Mesendoderm (in vitro differentiated cells): ENCODE results near the gene DALRD3. TPM values are rescaled to one million over a fixed set of nuclear protein-coding genes. Genes with fewer than 3 reads are reported as not detected.

Experiments
- DNase-seq: peaks from one replicate; pipeline ENCODE4 v3.0.0; 2013
- H2AK5ac ChIP-seq: 2 replicates; pipeline ENCODE4 v1.6.1; 2013; ENCODE audit warnings: low read length, inconsistent platforms
- H2BK120ac ChIP-seq: 2 replicates; pipeline ENCODE4 v1.6.1; 2013; ENCODE audit warnings: low read depth, mild to moderate bottlenecking, low read length, moderate library complexity, mixed read lengths
- H2BK15ac ChIP-seq: replicated peaks from 2 replicates; pipeline ENCODE4 v1.6.1; 2013; ENCODE audit warnings: low read depth, mild to moderate bottlenecking, moderate library complexity
- H2BK5ac ChIP-seq: 2 replicates; pipeline ENCODE4 v1.6.1; 2013; ENCODE audit warnings: low read length, inconsistent platforms
- H3K18ac ChIP-seq: 2 replicates; pipeline ENCODE4 v1.6.1; 2013; ENCODE audit warnings: mild to moderate bottlenecking, low read length, mixed read lengths
- H3K23ac ChIP-seq: one replicate; pipeline ENCODE4 v1.6.1; 2013; ENCODE audit warnings: low read length
- H3K27ac ChIP-seq: 2 replicates; pipeline ENCODE4 v1.5.1; 2013; ENCODE audit warnings: low read depth, mild to moderate bottlenecking, inconsistent platforms, low read length, moderate library complexity
- H3K27me3 ChIP-seq: 2 replicates; pipeline ENCODE4 v1.6.1; 2013; ENCODE audit warnings: low read length, control low read depth, mild to moderate bottlenecking, inconsistent platforms; ENCODE audit not compliant: insufficient read depth, poor library complexity
- H3K36me3 ChIP-seq: 2 replicates; pipeline ENCODE4 v1.6.1; 2013; ENCODE audit warnings: low read length, inconsistent platforms; ENCODE audit not compliant: control insufficient read depth, insufficient read depth
- H3K4ac ChIP-seq: one replicate; pipeline ENCODE4 v1.6.1; 2013; ENCODE audit warnings: low read depth, mild to moderate bottlenecking, low read length, moderate library complexity
- H3K4me1 ChIP-seq: 2 replicates; pipeline ENCODE4 v1.6.1; 2013; ENCODE audit warnings: low read depth, low read length, inconsistent platforms; ENCODE audit not compliant: control insufficient read depth
- H3K4me2 ChIP-seq: 2 replicates; pipeline ENCODE4 v1.6.1; 2013; ENCODE audit warnings: low read length
- H3K4me3 ChIP-seq: 2 replicates; pipeline ENCODE4 v1.5.1; 2013; ENCODE audit warnings: mild to moderate bottlenecking, low read length
- H3K56ac ChIP-seq: one replicate; pipeline ENCODE4 v1.6.1; 2013; ENCODE audit warnings: low read length
- H3K79me1 ChIP-seq: 2 replicates; pipeline ENCODE4 v1.6.1; 2013; ENCODE audit warnings: low read length, inconsistent platforms
- H3K79me2 ChIP-seq: 2 replicates; pipeline ENCODE4 v1.6.1; 2013; ENCODE audit warnings: mild to moderate bottlenecking, low read length; ENCODE audit not compliant: control insufficient read depth, insufficient read depth
- H3K9ac ChIP-seq: 2 replicates; pipeline ENCODE4 v1.6.1; 2013; ENCODE audit warnings: low read length, inconsistent platforms
- H4K5ac ChIP-seq: one replicate; pipeline ENCODE4 v1.6.1; 2013; ENCODE audit warnings: low read length
- H4K8ac ChIP-seq: one replicate; pipeline ENCODE4 v1.6.1; 2013; ENCODE audit warnings: low read depth, mild to moderate bottlenecking, control low read depth, low read length, moderate library complexity
- WGBS: extraction: QIAGEN DNeasy Blood & Tissue Kit; methylation state at CpG from one replicate; pipeline ENCODE4 v1.1.7; 2013; ENCODE audit warnings: low lambda C conversion rate, missing lambda C conversion rate; ENCODE audit not compliant: insufficient coverage; ENCODE audit errors: extremely low coverage; 5-methylcytosine and 5-hydroxymethylcytosine counted together
- polyA plus RNA-seq, 2 experiments: library from polyadenylated mRNA; stranded (reverse); fragments of 200-250 nt; gene quantifications; one replicate each; pipeline ENCODE4 v1.2.3, GENCODE V29; 2013

The DALRD3 gene
- polyA plus RNA-seq (2013, experiment 1 of 2), result 24.5 TPM
- polyA plus RNA-seq (2013, experiment 2 of 2), result 25.7 TPM

GRCh38 chr3:49017971-49018706 is at the start of gene DALRD3:
DALRD3 (minus strand) TSS chr3:49018580; CDS start chr3:49018564, 16 bp downstream.
- WGBS, result no CpG with 5 or more reads among the region's 85 CpGs
- DNase-seq, result peak; percentile 75

GRCh38 chr3:49058011-49058410 is 39.6 kb upstream of the DALRD3 start:
- H3K27me3 ChIP-seq, result no peaks in the 10 kb centered on the region
- H4K8ac ChIP-seq, result no peak overlapping the region
- no peak overlapping the region for H3K4me2 ChIP-seq
- H3K36me3 ChIP-seq, result peaks cover 17% of the 10 kb centered on the region
- no peak overlapping the region for H2BK15ac ChIP-seq
- no peak overlapping the region for H3K56ac ChIP-seq
- peaks cover 3% of the 10 kb centered on the region for H3K79me1 ChIP-seq
- H3K23ac ChIP-seq, result no peak overlapping the region
- H3K79me2 ChIP-seq, result no peaks in the 10 kb centered on the region
- DNase-seq, result no peak
- H3K9ac ChIP-seq, result no peak overlapping the region
- H4K5ac ChIP-seq, result no peak overlapping the region
- WGBS, result no CpG with 5 or more reads among the region's 7 CpGs
- no peak overlapping the region for H3K4me3 ChIP-seq
- no peak overlapping the region for H3K27ac ChIP-seq
- H2BK120ac ChIP-seq, result no peak overlapping the region
- H3K18ac ChIP-seq, result no peak overlapping the region
- H2BK5ac ChIP-seq, result no peak overlapping the region
- no peak overlapping the region for H2AK5ac ChIP-seq
- H3K4me1 ChIP-seq, result no peaks in the 10 kb centered on the region
- no peak overlapping the region for H3K4ac ChIP-seq

More at GRCh38 chr3:49017971-49018706, at the start of gene DALRD3:
- peak within 1 kb of the TSS; percentile 63 for H3K4me3 ChIP-seq
- H2AK5ac ChIP-seq, result no peak within 1 kb of the TSS
- H3K9ac ChIP-seq, result peak within 1 kb of the TSS; percentile 92
- H3K4me2 ChIP-seq, result peak within 1 kb of the TSS; percentile 96
- H3K23ac ChIP-seq, result peak within 1 kb of the TSS; percentile 66
- H3K4me1 ChIP-seq, result peaks cover 8% of the 10 kb centered on the region
- peaks cover 11% of the 10 kb centered on the region for H3K36me3 ChIP-seq
- H4K8ac ChIP-seq, result no peak within 1 kb of the TSS
- peaks cover 20% of the 10 kb centered on the region for H3K79me1 ChIP-seq
- no peak within 1 kb of the TSS for H3K18ac ChIP-seq
- no peak within 1 kb of the TSS for H2BK120ac ChIP-seq
- no peaks in the 10 kb centered on the region for H3K27me3 ChIP-seq
- H3K27ac ChIP-seq, result peak within 1 kb of the TSS; percentile 9
- peak within 1 kb of the TSS; percentile 10 for H3K4ac ChIP-seq
- no peak within 1 kb of the TSS for H2BK15ac ChIP-seq
- no peak within 1 kb of the TSS for H2BK5ac ChIP-seq
- H4K5ac ChIP-seq, result no peak within 1 kb of the TSS
- H3K56ac ChIP-seq, result peak within 1 kb of the TSS; percentile 94
- peaks cover 15% of the 10 kb centered on the region for H3K79me2 ChIP-seq

DNA sequence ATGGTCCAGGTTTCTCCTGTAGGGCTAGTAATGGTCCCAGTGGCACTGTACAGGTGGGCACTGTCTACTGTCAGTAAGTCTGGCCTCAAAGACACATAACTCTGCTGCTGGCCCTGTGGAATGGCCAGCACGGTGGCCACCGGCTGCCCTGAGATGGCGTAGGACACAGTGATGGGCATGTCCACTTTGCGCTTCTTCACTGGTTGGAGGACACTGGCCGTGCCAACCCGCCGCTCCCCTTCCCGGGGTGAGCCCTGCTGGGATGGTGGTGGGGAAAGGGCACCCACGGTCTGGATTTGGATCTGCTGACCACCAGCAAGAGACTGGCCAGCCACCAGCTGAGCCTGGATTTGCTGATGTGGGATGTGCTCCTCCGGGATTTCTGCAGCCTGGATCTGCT is 38.9 kb upstream of the DALRD3 start:
- no peak overlapping the region for H3K23ac ChIP-seq
- H3K4me2 ChIP-seq, result no peak overlapping the region
- H4K5ac ChIP-seq, result no peak overlapping the region
- WGBS, result no CpG with 5 or more reads among the region's 10 CpGs
- no peak overlapping the region for H3K56ac ChIP-seq
- H4K8ac ChIP-seq, result no peak overlapping the region
- peaks cover 3% of the 10 kb centered on the region for H3K79me1 ChIP-seq
- DNase-seq, result no peak
- H3K79me2 ChIP-seq, result no peaks in the 10 kb centered on the region
- peaks cover 18% of the 10 kb centered on the region for H3K36me3 ChIP-seq
- H3K4me3 ChIP-seq, result no peak overlapping the region
- H3K4ac ChIP-seq, result no peak overlapping the region
- no peak overlapping the region for H2BK15ac ChIP-seq
- no peak overlapping the region for H2BK5ac ChIP-seq
- no peak overlapping the region for H2AK5ac ChIP-seq
- H3K4me1 ChIP-seq, result no peaks in the 10 kb centered on the region
- H3K9ac ChIP-seq, result no peak overlapping the region
- no peak overlapping the region for H2BK120ac ChIP-seq
- H3K27ac ChIP-seq, result no peak overlapping the region
- H3K27me3 ChIP-seq, result no peaks in the 10 kb centered on the region
- no peak overlapping the region for H3K18ac ChIP-seq

- Histone ChIP-seq H3K79me1 (peaks cover 9% of the 10 kb centered on the region), H3K4me2 (no peak overlapping the region), H2BK120ac (no peak overlapping the region), H4K5ac (no peak overlapping the region), H3K4me1 (no peaks in the 10 kb centered on the region), H2AK5ac (no peak overlapping the region), H3K23ac (no peak overlapping the region), H2BK5ac (no peak overlapping the region), H4K8ac (no peak overlapping the region), H3K79me2 (peaks cover 5% of the 10 kb centered on the region), H3K56ac (no peak overlapping the region), H3K4me3 (no peak overlapping the region), H3K27ac (no peak overlapping the region), H3K4ac (no peak overlapping the region), H2BK15ac (no peak overlapping the region), H3K18ac (no peak overlapping the region), H3K27me3 (no peaks in the 10 kb centered on the region), H3K36me3 (peaks cover 24% of the 10 kb centered on the region), H3K9ac (no peak overlapping the region)
- DNase-seq, result no peak
- WGBS, result no CpG with 5 or more reads among the region's 2 CpGs
Measured at GRCh38 chr3:49054344-49054862, 36.0 kb upstream of the DALRD3 start.

- Histone ChIP-seq H3K27me3 (no peaks in the 10 kb centered on the region), H2BK5ac (no peak overlapping the region), H4K5ac (no peak overlapping the region), H3K56ac (no peak overlapping the region), H3K36me3 (peaks cover 24% of the 10 kb centered on the region), H3K79me1 (peaks cover 9% of the 10 kb centered on the region), H3K79me2 (peaks cover 5% of the 10 kb centered on the region), H3K18ac (no peak overlapping the region), H4K8ac (no peak overlapping the region), H3K4me3 (no peak overlapping the region), H3K27ac (no peak overlapping the region), H3K4me1 (no peaks in the 10 kb centered on the region), H2BK120ac (no peak overlapping the region), H2AK5ac (no peak overlapping the region), H3K4me2 (no peak overlapping the region), H3K23ac (no peak overlapping the region), H2BK15ac (no peak overlapping the region), H3K9ac (no peak overlapping the region), H3K4ac (no peak overlapping the region)
- WGBS, result no CpG with 5 or more reads among the region's 1 CpG
- DNase-seq, result no peak
Measured at GRCh38 chr3:49053543-49053942, 35.2 kb upstream of the DALRD3 start.
